Skeletal muscle satellite cell (primary cell): ENCODE results near the gene TRNT1. TPM values are rescaled to one million over a fixed set of nuclear protein-coding genes. Genes with fewer than 3 reads are reported as not detected.

Experiments
- H3K27me3 ChIP-seq: 2 replicates; pipeline ENCODE4 v1.7.0; 2013; ENCODE audit warnings: low read length; ENCODE audit not compliant: control insufficient read depth, insufficient read depth
- H3K36me3 ChIP-seq: 2 replicates; pipeline ENCODE4 v1.7.0; 2013; ENCODE audit warnings: mild to moderate bottlenecking, control low read depth, low read length; ENCODE audit not compliant: insufficient read depth
- H3K4me1 ChIP-seq: 2 replicates; pipeline ENCODE4 v1.7.0; 2013; ENCODE audit warnings: low read length; ENCODE audit not compliant: control insufficient read depth, insufficient read depth
- H3K4me2 ChIP-seq: 2 replicates; pipeline ENCODE4 v1.7.0; 2013; ENCODE audit warnings: mild to moderate bottlenecking, low read length
- H3K4me3 ChIP-seq: 2 replicates; pipeline ENCODE4 v1.7.0; 2013; ENCODE audit warnings: low read length
- H3K9ac ChIP-seq: 2 replicates; pipeline ENCODE4 v1.7.0; 2013; ENCODE audit warnings: mild to moderate bottlenecking, low read depth, low read length, moderate library complexity
- H3K9me3 ChIP-seq: replicated peaks from 2 replicates; pipeline ENCODE4 v1.7.0; 2013; ENCODE audit warnings: mild to moderate bottlenecking, control low read depth, low read length
- total RNA-seq: library from RNA; depleted of rRNA; stranded (reverse); fragments of >200 nt; gene quantifications from 2 replicates; pipeline ENCODE4 v1.2.3, GENCODE V29; 2012; rRNA removed

TRNT1 gene
- total RNA-seq, result 17.7 and 21.8 TPM in 2 replicates

- Histone ChIP-seq H3K9me3 (no peaks in the 10 kb centered on the region), H3K36me3 (peaks cover 24% of the 10 kb centered on the region), H3K4me2 (peak within 1 kb of the TSS; percentile 94), H3K9ac (peak within 1 kb of the TSS; percentile 99), H3K4me3 (peak within 1 kb of the TSS; percentile 97), H3K27me3 (no peaks in the 10 kb centered on the region), H3K4me1 (peaks cover 13% of the 10 kb centered on the region)
These were observed at the start of gene TRNT1 for GRCh38 chr3:3126477-3127431. Gene TRNT1, plus strand, starts transcription at chr3:3126940. Its CDS starts 2,101 bp downstream, at chr3:3129041.

- Histone ChIP-seq H3K27me3 (no peaks in the 10 kb centered on the region), H3K36me3 (no peaks in the 10 kb centered on the region), H3K4me2 (no peak overlapping the region), H3K4me3 (no peak overlapping the region), H3K9ac (no peak overlapping the region), H3K4me1 (no peaks in the 10 kb centered on the region), H3K9me3 (no peaks in the 10 kb centered on the region)
These were observed 46.4 kb upstream of the TRNT1 start for GRCh38 chr3:3080309-3080708.

DNA sequence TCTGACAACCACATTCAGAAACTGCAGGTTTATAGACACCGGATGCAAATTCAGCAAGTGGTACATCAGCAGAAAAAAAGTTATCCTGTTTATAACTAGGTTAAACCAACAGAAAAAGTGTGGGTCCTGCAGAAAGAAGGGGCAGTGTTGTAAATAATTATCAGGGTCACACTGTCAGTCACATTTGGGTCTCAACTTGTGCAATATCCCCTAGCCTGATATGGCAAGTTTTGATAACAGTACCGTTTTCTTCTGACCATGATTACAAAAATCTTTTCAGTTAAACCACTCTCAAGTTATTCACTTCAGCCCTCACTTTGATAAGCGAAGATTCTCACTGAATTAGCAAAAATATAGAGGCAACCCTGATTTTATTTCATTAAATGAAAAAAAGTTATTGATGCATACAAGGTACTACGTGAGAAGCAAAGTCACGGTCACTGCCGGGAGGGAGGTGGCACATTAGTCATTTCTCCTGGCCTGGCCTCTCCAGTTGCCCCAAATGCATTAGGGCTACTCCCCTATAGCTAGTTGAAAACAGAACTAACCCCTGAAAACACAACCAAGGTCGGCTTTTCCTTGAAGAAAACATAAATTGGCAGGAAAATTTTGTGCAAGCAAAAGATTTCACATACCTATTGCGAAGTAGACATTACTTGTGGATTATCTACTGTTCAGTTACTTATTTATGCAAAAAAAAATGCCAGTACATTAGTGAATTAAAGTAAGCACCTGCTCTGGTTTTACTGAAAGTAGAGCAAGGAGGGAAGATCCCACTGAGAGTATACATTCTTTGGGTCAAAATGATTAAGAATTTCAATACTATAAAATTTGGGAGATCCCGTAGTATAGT, 45.1 kb upstream of the TRNT1 start:
- Histone ChIP-seq H3K9ac (no peak overlapping the region), H3K4me1 (no peaks in the 10 kb centered on the region), H3K4me2 (no peak overlapping the region), H3K9me3 (no peaks in the 10 kb centered on the region), H3K36me3 (no peaks in the 10 kb centered on the region), H3K27me3 (no peaks in the 10 kb centered on the region), H3K4me3 (no peak overlapping the region)

DNA sequence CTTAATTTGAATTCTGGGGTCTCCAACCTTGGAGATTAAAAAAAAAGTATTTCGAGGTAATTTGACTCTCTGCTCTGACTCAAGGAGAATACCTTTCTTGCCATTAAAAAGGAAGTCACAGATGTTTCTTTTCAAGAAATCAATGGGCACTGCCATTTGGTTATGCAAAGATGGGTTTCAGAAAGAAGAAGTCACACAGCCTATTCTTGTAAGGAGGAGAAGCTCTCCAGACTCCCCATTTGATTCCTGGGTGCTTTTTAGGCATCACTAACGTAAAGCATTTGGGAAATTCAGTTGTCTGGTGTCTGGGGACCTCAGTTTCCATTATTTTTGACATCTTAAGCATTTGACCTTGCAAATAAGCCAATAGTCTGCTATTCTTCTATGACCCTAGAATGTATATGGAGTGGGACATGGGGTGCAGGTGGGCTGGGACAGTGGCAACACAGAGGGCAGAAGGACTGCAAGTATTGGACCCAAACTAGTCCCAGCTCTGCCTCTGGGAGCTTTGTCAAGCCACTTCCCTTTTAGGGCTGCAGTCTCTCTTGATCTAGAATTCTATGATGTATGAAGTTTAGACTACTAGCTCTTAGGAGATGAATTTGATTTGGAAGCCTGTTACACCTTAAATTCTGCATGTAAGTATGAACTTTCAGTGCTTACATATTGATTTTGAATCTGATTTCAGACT, 44.4 kb upstream of the TRNT1 start:
- no peak overlapping the region for H3K9ac ChIP-seq
- H3K4me2 ChIP-seq, result no peak overlapping the region
- no peak overlapping the region for H3K4me3 ChIP-seq
- H3K27me3 ChIP-seq, result no peaks in the 10 kb centered on the region
- H3K4me1 ChIP-seq, result no peaks in the 10 kb centered on the region
- H3K9me3 ChIP-seq, result no peaks in the 10 kb centered on the region
- no peaks in the 10 kb centered on the region for H3K36me3 ChIP-seq

- no peaks in the 10 kb centered on the region for H3K4me1 ChIP-seq
These were observed 41.9 kb upstream of the TRNT1 start for GRCh38 chr3:3084890-3085289.

DNA sequence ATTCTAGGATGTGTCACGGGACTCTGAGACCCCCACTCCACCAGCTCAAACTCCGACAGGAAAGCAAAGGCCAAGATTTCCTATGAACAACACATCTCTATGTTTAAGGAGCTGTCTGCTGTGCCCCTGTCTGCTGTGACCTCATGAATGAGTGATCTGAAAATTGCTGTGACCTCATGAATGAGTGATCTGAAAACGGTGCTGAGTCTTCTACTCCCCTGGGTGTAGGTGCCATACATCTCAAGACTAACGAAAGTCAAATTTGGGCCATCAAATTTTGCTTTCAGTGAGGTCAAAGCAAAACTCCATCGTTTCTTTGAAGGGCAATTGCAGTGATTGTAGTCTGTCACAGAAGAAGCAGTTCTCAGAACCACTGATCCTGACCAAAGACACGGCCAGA, 41.0 kb upstream of the TRNT1 start:
- Histone ChIP-seq H3K4me1 (no peaks in the 10 kb centered on the region), H3K27me3 (no peaks in the 10 kb centered on the region), H3K4me2 (no peak overlapping the region), H3K4me3 (no peak overlapping the region), H3K36me3 (no peaks in the 10 kb centered on the region), H3K9me3 (no peaks in the 10 kb centered on the region), H3K9ac (no peak overlapping the region)

More at GRCh38 chr3:3084890-3085289, 41.9 kb upstream of the TRNT1 start:
- Histone ChIP-seq H3K4me2 (no peak overlapping the region), H3K4me3 (no peak overlapping the region), H3K9ac (no peak overlapping the region), H3K36me3 (no peaks in the 10 kb centered on the region), H3K27me3 (no peaks in the 10 kb centered on the region), H3K9me3 (no peaks in the 10 kb centered on the region)

GRCh38 chr3:3086239-3086638, 40.5 kb upstream of the TRNT1 start:
- no peaks in the 10 kb centered on the region for H3K4me1 ChIP-seq
- H3K36me3 ChIP-seq, result no peaks in the 10 kb centered on the region
- no peak overlapping the region for H3K9ac ChIP-seq
- no peaks in the 10 kb centered on the region for H3K9me3 ChIP-seq
- H3K4me3 ChIP-seq, result no peak overlapping the region
- no peak overlapping the region for H3K4me2 ChIP-seq
- no peaks in the 10 kb centered on the region for H3K27me3 ChIP-seq

DNA sequence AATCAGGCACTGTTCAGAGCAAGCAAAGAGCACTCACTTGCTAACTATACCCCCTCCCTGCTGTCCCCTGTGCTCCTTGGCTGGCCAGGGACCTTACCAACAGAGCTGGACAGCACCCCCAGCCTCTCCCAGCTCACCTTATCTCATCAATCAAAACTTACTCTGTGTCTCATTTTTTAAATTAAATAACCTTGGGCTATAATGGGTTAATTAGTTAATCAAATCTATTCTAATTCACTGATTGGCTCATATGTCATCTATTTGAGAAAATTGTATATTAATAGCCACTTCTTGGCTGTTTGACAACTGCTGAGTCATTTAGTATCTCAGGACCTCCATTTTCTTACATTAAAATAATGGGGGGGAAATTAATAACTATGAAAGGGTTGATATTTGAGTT, 39.5 kb upstream of the TRNT1 start:
- no peaks in the 10 kb centered on the region for H3K9me3 ChIP-seq
- H3K4me2 ChIP-seq, result no peak overlapping the region
- H3K36me3 ChIP-seq, result no peaks in the 10 kb centered on the region
- no peaks in the 10 kb centered on the region for H3K4me1 ChIP-seq
- no peaks in the 10 kb centered on the region for H3K27me3 ChIP-seq
- H3K9ac ChIP-seq, result no peak overlapping the region
- no peak overlapping the region for H3K4me3 ChIP-seq

DNA sequence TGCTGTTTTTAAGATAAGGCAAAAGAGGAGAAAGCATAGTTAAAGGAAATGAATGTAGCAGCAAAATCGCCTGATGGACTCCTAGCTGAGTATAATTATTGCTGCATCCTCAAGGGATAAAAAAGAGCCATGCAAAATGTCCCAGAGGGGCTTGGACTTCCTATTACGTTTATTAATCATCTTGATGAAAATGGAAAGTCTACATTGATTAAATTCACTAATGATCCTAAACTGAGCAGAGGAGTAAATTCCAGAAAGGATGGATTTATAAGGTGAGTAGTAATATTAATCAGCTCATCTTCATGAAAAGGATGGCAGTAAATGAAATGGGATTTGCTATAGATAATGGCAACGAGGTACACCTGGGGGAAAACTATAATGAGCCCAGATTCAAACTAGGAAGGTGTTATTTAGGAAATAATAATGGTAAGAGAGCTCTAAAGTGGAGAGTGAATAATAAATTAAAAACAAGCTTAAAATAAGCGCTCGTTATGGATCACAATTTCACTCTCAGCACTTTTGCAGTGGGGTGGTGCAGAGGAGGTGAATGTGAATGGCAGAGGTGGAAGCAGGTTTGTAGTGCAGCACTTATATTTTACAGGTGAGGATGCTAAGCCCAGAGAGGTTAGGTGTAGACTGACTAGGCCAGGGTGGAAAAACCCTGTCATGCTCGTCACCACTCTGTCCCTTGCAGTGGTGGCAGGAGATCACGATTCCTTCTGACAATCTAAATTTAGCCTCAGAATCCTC, 38.8 kb upstream of the TRNT1 start:
- Histone ChIP-seq H3K9ac (no peak overlapping the region), H3K4me2 (no peak overlapping the region), H3K9me3 (no peaks in the 10 kb centered on the region), H3K4me1 (no peaks in the 10 kb centered on the region), H3K36me3 (no peaks in the 10 kb centered on the region), H3K4me3 (no peak overlapping the region), H3K27me3 (no peaks in the 10 kb centered on the region)

DNA sequence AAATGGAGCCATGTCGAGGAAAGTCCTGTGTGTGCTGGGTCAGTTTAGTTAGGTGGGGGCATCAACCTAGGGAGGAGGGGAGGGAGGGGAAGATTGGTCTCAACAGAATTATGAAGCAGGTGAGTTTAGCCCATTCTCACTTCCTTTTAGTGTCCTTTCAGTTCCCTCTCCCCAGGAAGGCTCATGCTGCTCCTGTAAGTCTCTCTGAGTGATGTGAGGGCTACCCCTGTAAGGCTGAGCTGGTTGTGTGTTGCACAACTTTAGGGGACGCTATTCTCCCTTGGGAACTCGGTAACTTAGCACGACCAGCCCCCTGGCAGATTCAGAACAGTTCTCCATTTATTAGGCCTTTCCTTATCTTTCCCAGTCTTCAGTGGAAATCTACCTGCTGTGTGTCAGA, 37.7 kb upstream of the TRNT1 start:
- no peaks in the 10 kb centered on the region for H3K27me3 ChIP-seq
- no peak overlapping the region for H3K4me2 ChIP-seq
- H3K4me1 ChIP-seq, result no peaks in the 10 kb centered on the region
- H3K9me3 ChIP-seq, result no peaks in the 10 kb centered on the region
- H3K9ac ChIP-seq, result no peak overlapping the region
- no peak overlapping the region for H3K4me3 ChIP-seq
- H3K36me3 ChIP-seq, result no peaks in the 10 kb centered on the region
